HepG2 (cell line): ENCODE measurements around the gene MGAT4D. TPM values are rescaled to one million over a fixed set of nuclear protein-coding genes. Genes with fewer than 3 reads are reported as not detected.

ENCODE experiments used
- CENPBD1 ChIP-seq: sonication (generic); formaldehyde crosslinking; IDR thresholded peaks from 2 replicates; pipeline ENCODE4 v1.8.0; 2022; ENCODE audit warnings: missing genetic modification reagents, low read depth, mild to moderate bottlenecking, borderline replicate concordance
- CREB1 ChIP-seq, 2 experiments: fragments of 450-650 bp in 1 of 2; IDR thresholded peaks; 2 replicates each; pipeline ENCODE4 v1.6.1; 2016 to 2017; ENCODE audit warnings: control low read depth in 1 of 2, mild to moderate bottlenecking in 1 of 2, missing compliant biosample characterization in 1 of 2, missing genetic modification characterization in 1 of 2
- CTCF ChIP-seq: sonication (generic); formaldehyde crosslinking; IDR thresholded peaks from 2 replicates; pipeline ENCODE4 v1.5.0; 2020; ENCODE audit warnings: mild to moderate bottlenecking, missing genetic modification reagents, moderate library complexity
- DBP ChIP-seq: sonication (generic); formaldehyde crosslinking; IDR thresholded peaks from 2 replicates; pipeline ENCODE4 v1.4.0; 2020; ENCODE audit warnings: missing genetic modification reagents; ENCODE audit errors: not compliant biosample characterization
- HNRNPK ChIP-seq: fragments of 200-400 bp; formaldehyde crosslinking; IDR thresholded peaks from 2 replicates; pipeline ENCODE4 v1.6.1; 2018; ENCODE audit warnings: low read length, low read depth, moderate library complexity, mild to moderate bottlenecking; ENCODE audit not compliant: poor library complexity, severe bottlenecking
- MTA3 ChIP-seq: sonication (generic); formaldehyde crosslinking; IDR thresholded peaks from 2 replicates; pipeline ENCODE4 v1.4.0; 2020; ENCODE audit warnings: missing genetic modification reagents
- MXD3 ChIP-seq: IDR thresholded peaks from 2 replicates; pipeline ENCODE4 v1.6.1; 2016; ENCODE audit warnings: mild to moderate bottlenecking, missing biosample characterization, missing genetic modification reagents
- RFXANK ChIP-seq: IDR thresholded peaks from 2 replicates; pipeline ENCODE4 v1.6.1; 2016
- RORA ChIP-seq: sonication (generic); formaldehyde crosslinking; IDR thresholded peaks from 2 replicates; pipeline ENCODE4 v1.5.0; 2020; ENCODE audit warnings: mild to moderate bottlenecking, missing genetic modification reagents, moderate library complexity
- SNAI1 ChIP-seq: sonication (generic); formaldehyde crosslinking; IDR thresholded peaks from 2 replicates; pipeline ENCODE4 v1.5.0; 2020; ENCODE audit warnings: mild to moderate bottlenecking, missing genetic modification reagents, borderline replicate concordance
- THRA ChIP-seq: sonication (generic); formaldehyde crosslinking; IDR thresholded peaks from 2 replicates; pipeline ENCODE4 v1.4.0; 2020; ENCODE audit warnings: missing genetic modification reagents, borderline replicate concordance
- ZBTB1 ChIP-seq: sonication (generic); formaldehyde crosslinking; IDR thresholded peaks from 2 replicates; pipeline ENCODE4 v1.4.0; 2020; ENCODE audit warnings: missing genetic modification reagents, borderline replicate concordance
- ZBTB43 ChIP-seq: sonication (generic); formaldehyde crosslinking; conservative IDR thresholded peaks from 2 replicates; pipeline ENCODE4 v1.4.0; 2020; ENCODE audit warnings: missing genetic modification reagents
- ZBTB49 ChIP-seq: sonication (generic); formaldehyde crosslinking; IDR thresholded peaks from 2 replicates; pipeline ENCODE4 v1.4.0; 2020; ENCODE audit warnings: missing genetic modification reagents, borderline replicate concordance
- ZMYM4 ChIP-seq: sonication (generic); formaldehyde crosslinking; IDR thresholded peaks from 2 replicates; pipeline ENCODE4 v1.8.1; 2023; ENCODE audit warnings: mild to moderate bottlenecking, missing genetic modification reagents
- ZNF264 ChIP-seq: sonication (generic); formaldehyde crosslinking; IDR thresholded peaks from 2 replicates; pipeline ENCODE4 v1.4.0; 2020; ENCODE audit warnings: missing genetic modification reagents
- ZNF331 ChIP-seq: sonication (generic); formaldehyde crosslinking; IDR thresholded peaks from 2 replicates; pipeline ENCODE4 v1.4.0; 2020; ENCODE audit warnings: missing genetic modification reagents
- ZNF34 ChIP-seq: sonication (generic); formaldehyde crosslinking; IDR thresholded peaks from 2 replicates; pipeline ENCODE4 v1.4.0; 2020; ENCODE audit warnings: mild to moderate bottlenecking, missing genetic modification reagents, borderline replicate concordance
- ZNF460 ChIP-seq: sonication (generic); formaldehyde crosslinking; IDR thresholded peaks from 2 replicates; pipeline ENCODE4 v1.5.1; 2020; ENCODE audit warnings: missing genetic modification reagents, mild to moderate bottlenecking, borderline replicate concordance
- ZNF839 ChIP-seq: sonication (generic); formaldehyde crosslinking; IDR thresholded peaks from 2 replicates; pipeline ENCODE4 v1.4.0; 2020; ENCODE audit warnings: missing genetic modification reagents, mild to moderate bottlenecking, borderline replicate concordance
- ZNF883 ChIP-seq: sonication (generic); formaldehyde crosslinking; IDR thresholded peaks from 2 replicates; pipeline ENCODE4 v1.5.1; 2020; ENCODE audit warnings: mild to moderate bottlenecking, missing genetic modification reagents; ENCODE audit errors: not compliant biosample characterization
- ZSCAN30 ChIP-seq: sonication (generic); formaldehyde crosslinking; IDR thresholded peaks from 2 replicates; pipeline ENCODE4 v1.5.0; 2020; ENCODE audit warnings: mild to moderate bottlenecking, missing genetic modification reagents
- polyA plus RNA-seq, 8 experiments: library from polyadenylated mRNA; depleted of rRNA in 3 of 8; stranded (reverse) in 7 of 8; unstranded in 1 of 8; fragments of >200 nt; fragmentation: Illumina TruSeq in 4 of 8; extraction: Trizol in 4 of 8; gene quantifications; 2 replicates each; pipeline versions ENCODE4 v1.2.1 to v1.2.3, GENCODE V29; 2011 to 2016; ENCODE audit warnings: low read depth in 4 of 8, missing spikeins in 1 of 8, mixed read lengths in 1 of 8; ENCODE audit not compliant: insufficient read depth in 1 of 8
- total RNA-seq, 5 experiments: library from RNA; depleted of rRNA; stranded (reverse); fragments of >200 nt; fragmentation: Illumina TruSeq; extraction: Trizol; gene quantifications; 2 replicates each; pipeline ENCODE4 v1.2.3, GENCODE V29; 2016; ENCODE audit warnings: low read depth in 1 of 5

MGAT4D gene
- total and polyA plus RNA-seq, 2 of the 13 experiments (the other 11 are each of a cell fraction or from before 2014, with no cell fraction given): not detected

GRCh38 chr4:140529434-140529833 is 31.3 kb upstream of the MGAT4D start (continued):
- no peak for TF ChIP-seq ZBTB49 (CRISPR knock-in tag)
- no peak for TF ChIP-seq ZNF34 (CRISPR knock-in tag)
- no peak for TF ChIP-seq MTA3 (CRISPR knock-in tag)
- no peak for TF ChIP-seq RFXANK (CRISPR knock-in tag)
- TF ChIP-seq CREB1 (IDR thresholded peaks at IDR 0.05): no peak
- no peak for TF ChIP-seq CREB1 (CRISPR knock-in tag; IDR thresholded peaks at IDR 0.05)
- TF ChIP-seq ZNF264 (CRISPR knock-in tag): no peak
- TF ChIP-seq ZMYM4: peak; percentile 64
- TF ChIP-seq ZSCAN30: no peak
- TF ChIP-seq RORA (CRISPR knock-in tag): no peak
- TF ChIP-seq ZNF460 (CRISPR knock-in tag): no peak
- no peak for TF ChIP-seq ZBTB43 (CRISPR knock-in tag)
- TF ChIP-seq HNRNPK: no peak
- no peak for TF ChIP-seq SNAI1
- TF ChIP-seq MXD3 (CRISPR knock-in tag): no peak
- TF ChIP-seq ZBTB1 (CRISPR knock-in tag): no peak
- no peak for TF ChIP-seq ZNF839 (CRISPR knock-in tag)
- TF ChIP-seq ZNF883 (CRISPR knock-in tag): no peak
- no peak for TF ChIP-seq CENPBD1 (CRISPR knock-in tag)
- no peak for TF ChIP-seq CTCF (CRISPR knock-in tag)
- TF ChIP-seq THRA (CRISPR knock-in tag): peak; percentile 41; the same call in 1 of the 2 replicates
- TF ChIP-seq ZNF331: peak; percentile 27; the same call in 1 of the 2 replicates
- TF ChIP-seq DBP: no peak
